Esophagus muscularis mucosa (tissue), 4 donors: ENCODE data around the gene ELOVL6. TPM values are rescaled to one million over a fixed set of nuclear protein-coding genes. Genes with fewer than 3 reads are reported as not detected.
A peak's percentile ranks its signal among the peaks of the same experiment; 100 is the strongest.

Experiments
- DNase-seq: peaks from one replicate; pipeline ENCODE4 v3.0.0-alpha.2; 2017; ENCODE audit errors: extremely low spot score
- H3K27ac ChIP-seq, 4 donors: fragments of 200-600 bp; sonication (generic); replicated peaks in 1 of 4; 1 replicate in 3 of 4; 2 replicates in 1 of 4; pipeline ENCODE4 v1.5.1; 2016 to 2019; ENCODE audit warnings: mild to moderate bottlenecking in 1 of 4
- H3K27me3 ChIP-seq, 4 donors: fragments of 200-600 bp; sonication (generic); one replicate each; pipeline versions ENCODE4 v1.5.1 to v1.6.0; 2016 to 2019
- H3K36me3 ChIP-seq, 4 donors: fragments of 200-600 bp; sonication (generic); one replicate each; pipeline ENCODE4 v1.5.1; 2016 to 2019
- H3K4me1 ChIP-seq, 4 donors: fragments of 200-600 bp; sonication (generic); one replicate each; pipeline ENCODE4 v1.5.1; 2016 to 2019
- H3K4me3 ChIP-seq, 4 donors: fragments of 200-600 bp; sonication (generic); 1 replicate in 2 of 4; 2 replicates in 2 of 4; pipeline ENCODE4 v1.5.1; 2016 to 2019; ENCODE audit warnings: mild to moderate bottlenecking in 4 of 4, moderate library complexity in 1 of 4
- H3K9me3 ChIP-seq, 4 donors: fragments of 200-600 bp; sonication (generic); 1 replicate in 3 of 4; 2 replicates in 1 of 4; pipeline ENCODE4 v1.5.1; 2016 to 2019
- CTCF ChIP-seq, 3 experiments: fragments of 200-600 bp in 2 of 3; fragments of 450-650 bp in 1 of 3; sonication (generic) in 2 of 3; IDR thresholded peaks; one replicate each; pipeline ENCODE4 v1.5.1; 2017 to 2019; ENCODE audit warnings: antibody characterized with exemption in 3 of 3, mild to moderate bottlenecking in 2 of 3, moderate library complexity in 1 of 3
- EP300 ChIP-seq: sonication (generic); formaldehyde crosslinking; IDR thresholded peaks from one replicate; pipeline ENCODE4 v1.6.1; 2017; ENCODE audit warnings: antibody characterized with exemption
- POLR2A ChIP-seq: fragments of 450-650 bp; IDR thresholded peaks from one replicate; pipeline ENCODE4 v1.6.1; 2017; ENCODE audit warnings: antibody characterized with exemption, moderate library complexity, mild to moderate bottlenecking, low read depth
- POLR2AphosphoS5 ChIP-seq, 2 donors: sonication (generic); formaldehyde crosslinking; IDR thresholded peaks; one replicate each; pipeline ENCODE4 v1.6.1; 2017; ENCODE audit warnings: antibody characterized with exemption in 2 of 2
- WGBS: methylation state at CpG from one replicate; pipeline ENCODE4 v1.1.5; 2018; 5-methylcytosine and 5-hydroxymethylcytosine counted together
- intact Hi-C: fragments of 100-400 bp; cut with DNase I; formaldehyde crosslinking; loops from one replicate; pipeline ENCODE4 v1.15.1; 2023
- total RNA-seq, 4 donors: library from RNA; depleted of rRNA; stranded (reverse); fragments of >200 nt; gene quantifications; one replicate each; pipeline versions ENCODE4 v1.1.0 to v1.2.1, GENCODE V29; 2016

Gene ELOVL6
- total RNA-seq, 4 donors from 2014 or later = 1.7 to 3.1 (median 2.3) TPM

- H3K4me1 ChIP-seq = no peaks in the 10 kb centered on the region
- WGBS = 79% methylated on average over 6 of the region's 6 CpGs
- H3K9me3 ChIP-seq = no peaks in the 10 kb centered on the region
- DNase-seq = peak; percentile 62
- intact Hi-C loops = no loop called here
- H3K36me3 ChIP-seq = no peaks in the 10 kb centered on the region
- H3K4me3 ChIP-seq = no peak overlapping the region
- H3K27me3 ChIP-seq = no peaks in the 10 kb centered on the region
- H3K27ac ChIP-seq = no peak overlapping the region
- no peak for TF ChIP-seq POLR2A
- TF ChIP-seq CTCF (IDR thresholded peaks at IDR 0.05) = no peak
- no peak for TF ChIP-seq POLR2AphosphoS5 (IDR thresholded peaks at IDR 0.05)
- no peak for TF ChIP-seq EP300
Observed at GRCh38 chr4:110003401-110004187, 194.8 kb downstream of the ELOVL6 start.

GRCh38 chr4:110002326-110002725 lies 196.1 kb downstream of the ELOVL6 start:
- no peak overlapping the region for H3K4me3 ChIP-seq
- TF ChIP-seq POLR2AphosphoS5 (IDR thresholded peaks at IDR 0.05) = no peak
- TF ChIP-seq POLR2A = no peak
- no peak for TF ChIP-seq CTCF (IDR thresholded peaks at IDR 0.05)
- no peak for TF ChIP-seq EP300
- DNase-seq = peak; percentile 17
- intact Hi-C loops = no loop called here
- H3K36me3 ChIP-seq = no peaks in the 10 kb centered on the region
- no peaks in the 10 kb centered on the region for H3K4me1 ChIP-seq
- H3K27ac ChIP-seq = no peak overlapping the region
- WGBS = 78% methylated on average over 3 of the region's 3 CpGs
- H3K9me3 ChIP-seq = no peaks in the 10 kb centered on the region
- no peaks in the 10 kb centered on the region for H3K27me3 ChIP-seq

- intact Hi-C loops = no loop called here
Observed at GRCh38 chr4:109999585-109999912, 198.9 kb downstream of the ELOVL6 start.

GRCh38 chr4:109998867-109999584 lies 199.4 kb downstream of the ELOVL6 start:
- WGBS = 42% methylated on average over 3 of the region's 3 CpGs
- Histone ChIP-seq H3K27me3 (no peaks in the 10 kb centered on the region), H3K36me3 (no peaks in the 10 kb centered on the region), H3K4me1 (no peaks in the 10 kb centered on the region), H3K27ac (no peak overlapping the region), H3K4me3 (no peak overlapping the region), H3K9me3 (no peaks in the 10 kb centered on the region)
- TF ChIP-seq CTCF (IDR thresholded peaks at IDR 0.05) = peak; percentile 48 to 66 (median 60)
- no peak for TF ChIP-seq POLR2A
- DNase-seq = no peak
- intact Hi-C loops = no loop called here

More at GRCh38 chr4:109999585-109999912, 198.9 kb downstream of the ELOVL6 start:
- Histone ChIP-seq H3K4me1 (no peaks in the 10 kb centered on the region), H3K36me3 (no peaks in the 10 kb centered on the region), H3K27ac (no peak overlapping the region), H3K9me3 (no peaks in the 10 kb centered on the region), H3K4me3 (no peak overlapping the region), H3K27me3 (no peaks in the 10 kb centered on the region)
- no peak for TF ChIP-seq POLR2A
- TF ChIP-seq CTCF (IDR thresholded peaks at IDR 0.05) = no peak
- no peak for TF ChIP-seq POLR2AphosphoS5 (IDR thresholded peaks at IDR 0.05)
- no peak for TF ChIP-seq EP300
- DNase-seq = no peak
- WGBS = 82% methylated on average over 9 of the region's 9 CpGs
